GM19193 (cell line): ENCODE measurements around the gene MAN1A1.

Experiments
- POLR2A ChIP-seq: IDR thresholded peaks from 4 replicates; pipeline ENCODE4 v1.6.1; 2011; ENCODE audit not compliant: insufficient read depth, insufficient read length; ENCODE audit errors: extremely low read depth

The MAN1A1 gene

GRCh38 chr6:119278625-119279024 is 70.9 kb downstream of the MAN1A1 start:
- TF ChIP-seq POLR2A = no peak

- no peak for TF ChIP-seq POLR2A
Observed at GRCh38 chr6:119277052-119277451, 72.5 kb downstream of the MAN1A1 start.

GRCh38 chr6:119276211-119276610 is 73.3 kb downstream of the MAN1A1 start:
- TF ChIP-seq POLR2A = no peak

- no peak for TF ChIP-seq POLR2A
Observed at GRCh38 chr6:119274197-119274595, 75.4 kb downstream of the MAN1A1 start.

GRCh38 chr6:119273272-119274196 is 76.0 kb downstream of the MAN1A1 start:
- TF ChIP-seq POLR2A = no peak

GRCh38 chr6:119270545-119270944 is 79.0 kb downstream of the MAN1A1 start:
- no peak for TF ChIP-seq POLR2A

- no peak for TF ChIP-seq POLR2A
Observed at GRCh38 chr6:119269266-119270103, 80.1 kb downstream of the MAN1A1 start.

- TF ChIP-seq POLR2A = no peak
Observed at GRCh38 chr6:119267126-119267905, 82.2 kb downstream of the MAN1A1 start.

- TF ChIP-seq POLR2A = no peak
Observed at GRCh38 chr6:119264854-119265397, 84.6 kb downstream of the MAN1A1 start.

GRCh38 chr6:119262612-119263011 is 86.9 kb downstream of the MAN1A1 start:
- TF ChIP-seq POLR2A = no peak

- no peak for TF ChIP-seq POLR2A
Observed at GRCh38 chr6:119261944-119262284, 87.6 kb downstream of the MAN1A1 start.

GRCh38 chr6:119259027-119259426 is 90.5 kb downstream of the MAN1A1 start:
- no peak for TF ChIP-seq POLR2A

GRCh38 chr6:119257726-119258125 is 91.8 kb downstream of the MAN1A1 start:
- no peak for TF ChIP-seq POLR2A

- TF ChIP-seq POLR2A = no peak
Observed at GRCh38 chr6:119256978-119257462, 92.5 kb downstream of the MAN1A1 start.

GRCh38 chr6:119256392-119256791 is 93.2 kb downstream of the MAN1A1 start:
- TF ChIP-seq POLR2A = no peak

- no peak for TF ChIP-seq POLR2A
Observed at GRCh38 chr6:119255492-119255891, 94.1 kb downstream of the MAN1A1 start.
